GM19468 (cell line): ENCODE results near the gene SNRNP200.
"Not testable (repeated sequence)": the region's sequence is repeated elsewhere in the genome, so short reads cannot be mapped to it uniquely, and the experiment has no call there.

Experiments used
- ATAC-seq: cut with Tn5 transposase; IDR thresholded peaks from one replicate; pipeline ENCODE4 v1.9.1; 2021; ENCODE audit warnings: mild to moderate bottlenecking, moderate library complexity, moderate number of reproducible peaks; ENCODE audit not compliant: unreplicated experiment; ENCODE audit errors: extremely low read depth

Gene SNRNP200

DNA sequence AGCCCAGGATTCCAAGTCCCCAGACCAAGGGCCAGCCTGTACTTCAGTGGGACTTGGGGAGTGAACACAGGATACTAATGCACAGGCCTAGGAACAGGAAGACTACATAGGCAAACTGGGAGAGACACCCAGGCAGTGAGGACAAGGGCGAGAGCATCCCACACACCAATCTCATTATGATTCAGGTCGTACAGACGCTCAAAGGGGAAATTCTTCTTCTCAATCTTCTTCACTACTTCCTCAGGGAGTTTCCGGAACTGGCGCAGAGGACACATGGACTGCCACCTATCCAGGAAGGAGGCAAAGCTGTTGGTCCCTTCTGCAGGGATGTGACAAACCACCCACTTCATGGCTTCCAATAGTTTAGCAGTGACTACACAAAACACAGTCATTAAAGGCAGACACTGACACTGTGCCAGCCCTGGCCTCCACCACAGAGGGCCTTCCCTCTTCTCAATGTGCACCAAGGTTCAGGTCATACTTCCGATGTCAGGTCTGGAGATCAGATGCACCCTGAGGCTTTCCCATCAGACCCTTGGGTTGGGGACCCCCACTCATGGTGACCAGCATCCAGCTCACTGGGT, 18.0 kb downstream of the SNRNP200 start:
- no peak for ATAC-seq

DNA sequence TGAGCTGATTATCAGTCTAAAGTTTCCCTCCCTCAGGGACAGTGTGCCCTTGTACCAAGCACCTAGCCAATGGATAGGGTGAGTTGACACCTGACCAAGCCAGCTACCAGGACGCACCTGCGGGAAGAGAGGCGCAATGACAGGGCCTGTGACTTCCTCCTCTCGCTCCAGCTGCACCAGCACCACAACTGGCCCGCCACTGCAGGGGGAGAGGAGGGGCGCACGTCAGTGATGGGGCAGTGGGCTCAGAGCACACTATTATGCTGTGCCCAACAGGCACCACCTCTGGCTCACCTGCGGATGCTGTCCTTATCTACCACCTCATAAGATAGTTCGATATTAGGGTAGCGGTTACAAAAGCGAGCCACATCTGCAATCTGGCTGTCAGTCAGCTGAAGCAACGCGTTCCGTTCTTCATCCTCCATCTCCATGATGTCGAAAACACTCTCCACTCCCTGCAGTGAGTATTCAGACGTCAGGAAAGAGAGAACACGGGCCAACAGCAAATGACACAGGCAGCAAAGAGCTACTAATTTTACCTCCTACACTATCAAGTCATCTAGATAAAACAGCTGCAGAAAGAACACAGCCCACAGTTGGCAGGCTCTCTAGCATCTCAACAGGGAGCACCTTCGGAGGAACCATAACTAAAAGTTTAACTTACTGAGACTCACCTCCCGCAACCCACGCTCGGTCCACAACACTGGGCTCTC, 28.4 kb downstream of the SNRNP200 start:
- ATAC-seq = no peak

DNA sequence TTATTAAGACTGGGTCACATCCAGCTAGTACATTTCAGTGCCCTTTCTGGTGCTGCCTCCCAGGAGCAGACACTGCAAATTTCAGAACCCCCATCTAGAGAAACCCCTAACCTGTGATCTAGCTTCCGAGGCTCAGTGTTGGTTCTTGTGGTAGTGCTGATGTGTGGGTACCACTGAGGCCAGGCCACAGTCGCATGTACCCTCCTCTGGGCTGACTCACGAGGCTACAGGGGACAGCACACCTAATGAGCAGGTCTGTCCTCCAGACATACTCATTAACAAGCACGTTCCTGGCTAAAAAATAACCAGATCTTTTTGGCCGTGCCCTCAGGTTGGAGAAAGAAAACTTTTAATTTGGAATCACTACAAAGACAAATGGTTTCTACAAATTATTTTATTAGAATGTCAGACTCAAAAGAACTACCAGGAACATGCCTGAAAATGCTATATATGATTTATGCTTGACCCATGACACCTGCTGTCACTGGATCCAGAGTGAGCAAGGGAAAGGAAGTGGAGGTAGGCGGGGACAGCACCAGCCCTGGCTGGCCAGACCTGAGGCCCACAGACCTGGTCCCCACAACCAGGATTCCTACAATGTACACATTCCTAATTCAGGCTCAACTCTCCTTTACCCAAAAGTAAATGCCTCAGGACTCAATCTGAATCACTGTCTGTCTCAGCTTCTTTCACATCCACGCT, 30.8 kb downstream of the SNRNP200 start:
- no peak for ATAC-seq

DNA sequence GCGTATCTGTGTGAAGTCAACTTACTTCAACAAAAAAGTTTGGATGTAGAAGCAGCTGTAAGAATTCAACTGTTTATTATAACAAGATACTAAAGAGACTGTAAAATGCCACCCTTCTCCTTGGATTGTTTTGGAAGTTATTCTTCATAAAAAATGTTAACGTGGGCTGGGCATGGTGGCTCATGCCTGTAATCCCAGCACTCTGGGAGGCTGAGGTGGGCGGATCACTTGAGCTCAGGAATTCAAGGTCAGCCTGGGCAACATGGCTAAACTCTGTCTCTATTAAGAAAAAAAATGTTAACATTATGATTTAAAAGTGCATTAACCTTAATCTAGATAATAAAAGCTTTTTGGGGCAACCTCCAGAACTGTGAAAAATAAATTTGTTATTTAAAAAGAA, 31.6 kb downstream of the SNRNP200 start:
- ATAC-seq = no peak

DNA sequence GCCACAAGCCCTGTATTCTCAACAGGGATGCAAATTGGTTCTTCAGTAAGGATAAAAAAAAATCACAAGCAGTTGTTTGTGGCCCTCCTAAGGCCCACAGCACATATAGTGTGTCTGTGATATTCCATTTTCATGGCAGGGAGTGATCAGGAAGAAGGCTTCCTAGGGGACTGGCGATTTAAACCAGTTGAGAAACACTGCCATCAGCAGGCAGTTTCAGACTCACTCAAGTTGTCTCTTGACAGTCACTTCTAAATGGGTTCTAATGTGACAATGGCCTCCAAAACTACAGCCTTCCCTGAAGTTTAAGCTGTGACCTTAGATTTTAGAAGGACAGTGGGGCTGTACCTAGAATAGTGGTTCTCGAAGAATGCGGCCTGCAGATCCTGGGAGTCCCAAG, 33.4 kb downstream of the SNRNP200 start:
- ATAC-seq = no peak

DNA sequence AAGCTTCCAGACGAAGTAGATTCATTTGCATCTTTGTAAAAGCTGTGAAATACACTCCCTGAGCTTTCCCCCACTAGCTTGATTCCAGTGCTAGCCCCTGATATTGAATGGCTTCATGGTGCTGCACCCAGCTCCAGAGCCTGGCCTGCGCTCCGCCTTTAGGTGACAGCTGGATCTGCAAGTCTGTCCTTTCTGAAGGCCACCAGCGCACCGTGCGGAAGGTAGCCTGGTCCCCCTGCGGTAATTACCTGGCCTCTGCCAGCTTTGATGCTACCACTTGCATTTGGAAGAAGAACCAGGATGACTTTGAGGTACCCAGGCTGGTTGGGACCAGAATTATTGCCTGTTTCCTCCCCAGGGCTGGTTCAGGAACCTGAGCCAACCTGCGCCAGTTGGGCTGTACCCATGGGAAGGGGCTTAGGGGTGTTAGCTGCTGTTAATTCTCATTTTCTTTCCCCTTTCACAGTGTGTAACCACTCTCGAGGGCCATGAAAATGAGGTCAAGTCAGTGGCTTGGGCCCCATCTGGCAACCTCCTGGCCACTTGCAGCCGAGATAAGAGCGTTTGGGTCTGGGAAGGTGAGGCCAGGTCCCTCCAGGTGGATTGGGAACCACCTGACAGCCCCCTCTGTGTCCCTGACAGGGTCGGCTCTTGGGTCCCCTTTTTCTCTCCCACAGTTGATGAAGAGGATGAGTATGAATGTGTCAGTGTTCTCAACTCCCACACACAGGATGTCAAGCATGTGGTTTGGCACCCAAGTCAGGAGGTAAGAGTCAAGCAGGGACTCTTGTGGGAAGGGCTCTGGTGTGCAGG, 38.0 kb downstream of the SNRNP200 start:
- no peak for ATAC-seq

DNA sequence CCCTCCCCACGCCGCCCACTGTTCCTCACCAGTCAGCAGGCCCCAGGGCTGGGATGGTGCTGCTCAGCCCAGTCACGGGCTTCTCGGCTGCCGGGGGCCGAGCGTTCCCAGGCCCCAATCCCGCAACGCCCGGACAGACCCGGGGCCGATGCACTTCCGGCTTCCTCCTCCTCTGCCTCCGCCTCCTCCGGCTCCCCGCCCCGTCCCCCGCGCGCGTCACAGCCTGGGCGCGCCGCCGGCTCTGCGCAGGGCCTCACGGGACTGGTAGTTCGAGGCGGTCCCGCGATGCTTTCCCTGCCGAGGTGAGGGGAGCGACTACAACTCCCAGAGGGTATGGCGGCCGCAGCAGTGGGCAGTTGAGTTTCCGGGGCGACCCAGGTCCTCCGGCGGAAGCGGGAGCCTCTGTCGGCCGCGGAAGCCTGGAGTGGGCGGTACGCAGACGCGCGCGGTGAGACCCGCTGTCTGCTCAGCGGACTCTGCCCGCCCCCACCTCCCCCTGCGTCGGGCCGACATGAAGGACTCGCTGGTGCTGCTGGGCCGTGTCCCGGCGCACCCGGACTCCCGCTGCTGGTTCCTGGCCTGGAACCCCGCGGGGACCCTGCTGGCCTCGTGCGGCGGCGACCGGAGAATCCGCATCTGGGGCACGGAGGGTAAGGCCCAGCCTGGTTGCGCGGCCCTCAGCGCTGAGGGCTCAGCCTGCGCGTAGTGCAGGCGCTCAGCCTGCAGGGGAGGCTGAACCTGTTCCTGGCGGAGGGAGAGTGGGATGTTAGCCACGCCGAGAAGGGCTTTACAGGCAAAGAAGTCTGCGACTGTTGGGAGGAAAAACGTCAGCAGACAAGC, 39.3 kb downstream of the SNRNP200 start, which contains the start of the genes CIAO1 and TMEM127:
CIAO1 (plus strand) TSS at position 386 of the 840 bp plus-strand sequence; CDS start at position 512, 126 bp downstream.
TMEM127 (minus strand) TSS at position 158 of the 840 bp plus-strand sequence. CDS start 616 bp downstream, outside the sequence.
- peak; percentile 89 for ATAC-seq

DNA sequence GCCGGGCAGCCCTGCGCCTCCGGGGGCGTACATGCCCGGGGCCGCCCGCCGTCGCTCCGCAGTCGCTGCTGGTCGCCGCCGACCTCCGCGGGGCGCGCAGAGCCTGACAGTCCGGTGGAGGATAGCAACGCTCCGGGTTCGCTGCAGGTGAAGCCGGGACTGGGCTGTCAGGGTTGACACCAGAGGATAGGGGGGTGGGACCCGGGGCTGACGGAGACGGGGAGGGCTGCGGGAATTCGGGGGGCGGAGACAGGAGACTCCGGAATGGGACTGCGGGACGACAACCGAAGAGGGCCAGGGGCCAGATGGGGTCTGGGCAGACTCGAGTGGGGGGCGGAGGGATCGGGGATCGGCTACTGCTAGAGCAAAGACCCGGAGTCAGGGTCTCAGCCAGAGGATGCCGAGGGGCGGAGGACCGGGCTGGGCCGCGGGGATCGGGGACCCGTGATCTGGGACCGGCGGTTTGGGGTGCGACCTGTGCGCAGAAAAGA, 40.0 kb downstream of the SNRNP200 start:
- ATAC-seq = peak; percentile 5

DNA sequence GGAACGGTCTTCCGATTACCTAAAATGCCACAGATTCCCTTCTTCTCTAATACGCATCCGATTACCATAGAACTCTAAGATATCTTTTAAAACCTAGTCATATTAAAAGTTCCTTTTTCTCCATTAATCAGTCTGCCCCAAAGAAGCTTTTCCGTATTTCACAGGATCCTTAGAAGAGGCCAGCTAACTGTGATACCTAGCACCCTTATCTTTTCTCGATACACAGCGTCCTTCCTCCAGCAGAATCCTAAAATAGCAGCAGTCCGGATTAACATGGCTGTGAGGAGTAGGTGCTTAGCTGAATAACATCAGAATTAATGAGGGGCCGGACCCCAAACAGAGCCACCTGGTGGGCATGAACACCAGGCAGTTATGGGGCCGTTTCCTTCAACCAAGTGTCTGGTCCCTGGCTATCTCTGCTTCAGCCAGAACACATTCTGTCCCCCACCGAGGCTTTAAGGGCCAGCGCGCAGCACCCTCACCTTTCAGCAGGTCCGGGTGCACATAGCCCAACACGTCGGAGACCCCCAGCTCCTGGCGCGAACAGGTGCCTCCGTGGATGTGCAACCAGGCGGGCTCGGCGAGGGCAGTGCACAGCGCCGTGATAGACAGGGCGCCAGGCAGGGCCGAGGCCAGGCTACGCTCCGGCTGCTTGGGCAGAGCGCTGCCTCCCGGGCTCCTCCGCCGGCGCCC, 40.5 kb downstream of the SNRNP200 start:
- ATAC-seq = no peak

DNA sequence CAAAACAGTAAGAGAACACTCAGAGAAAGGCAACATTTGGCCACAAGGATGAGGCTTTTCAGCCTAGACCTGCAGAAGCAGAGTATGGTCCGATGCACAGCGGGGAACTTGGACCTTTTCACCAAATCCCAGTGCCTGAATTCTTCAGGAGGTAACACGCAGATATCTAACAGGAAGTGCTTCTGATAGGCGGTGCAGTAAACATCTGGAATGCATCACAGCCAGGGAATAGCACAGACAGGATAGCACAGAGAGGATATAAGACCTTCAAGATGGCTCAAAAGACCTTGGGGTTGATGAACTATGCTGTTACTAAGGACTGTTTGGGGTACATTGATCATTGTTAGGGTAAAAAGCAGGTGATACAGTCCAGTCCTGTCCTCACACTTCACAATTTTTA, 41.3 kb downstream of the SNRNP200 start:
- no peak for ATAC-seq

DNA sequence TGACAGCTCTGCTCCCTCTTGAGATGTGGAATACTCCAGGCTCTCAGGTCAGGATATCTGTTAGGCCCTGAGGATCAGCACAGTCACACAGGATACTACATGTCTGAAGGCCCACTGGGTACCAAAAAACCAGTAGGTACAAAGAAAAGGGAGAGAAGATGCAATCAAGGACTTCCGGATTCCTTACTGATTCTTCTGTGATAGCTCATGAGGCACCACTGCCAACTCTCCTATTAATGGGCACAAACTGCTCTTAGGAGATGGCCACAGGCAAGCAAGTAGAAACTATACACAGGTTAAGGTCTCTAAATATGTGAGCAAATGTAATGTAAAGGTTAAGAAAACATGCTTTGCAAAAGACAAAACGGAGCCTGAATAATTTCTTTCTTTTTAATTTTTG, 43.0 kb downstream of the SNRNP200 start:
- ATAC-seq = no peak

DNA sequence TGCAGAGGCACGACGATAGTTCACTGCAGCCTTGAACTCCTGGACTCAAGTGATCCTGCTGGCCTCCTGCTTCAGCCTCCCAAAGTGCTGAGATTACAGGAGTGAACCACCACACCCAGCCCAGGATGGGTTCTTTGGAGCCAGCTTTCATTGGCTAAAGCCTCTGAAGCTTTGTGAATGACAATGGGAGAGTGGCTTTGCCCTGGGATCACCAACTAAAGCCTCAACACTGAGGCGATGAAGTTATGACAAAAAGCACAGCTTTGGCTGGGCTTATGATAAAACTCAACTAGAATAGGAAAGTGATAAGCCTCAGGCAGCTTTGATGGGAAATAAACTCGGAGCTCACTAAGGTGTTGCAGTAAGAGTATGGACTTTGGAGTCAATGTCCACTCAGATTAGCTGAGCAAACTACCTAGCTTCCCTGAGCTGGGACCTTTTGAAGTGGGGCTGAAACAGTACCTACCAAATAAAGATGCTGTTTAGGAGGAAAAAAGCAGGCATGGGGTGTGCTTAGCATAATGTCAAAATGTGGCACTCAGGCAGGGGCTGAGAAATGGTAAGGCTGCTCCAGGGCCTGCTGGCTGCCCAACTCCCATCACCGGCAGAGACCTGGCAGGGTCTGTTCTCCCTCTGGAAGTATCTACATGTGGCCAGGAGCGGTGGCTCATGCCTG, 43.9 kb downstream of the SNRNP200 start:
- no peak for ATAC-seq

DNA sequence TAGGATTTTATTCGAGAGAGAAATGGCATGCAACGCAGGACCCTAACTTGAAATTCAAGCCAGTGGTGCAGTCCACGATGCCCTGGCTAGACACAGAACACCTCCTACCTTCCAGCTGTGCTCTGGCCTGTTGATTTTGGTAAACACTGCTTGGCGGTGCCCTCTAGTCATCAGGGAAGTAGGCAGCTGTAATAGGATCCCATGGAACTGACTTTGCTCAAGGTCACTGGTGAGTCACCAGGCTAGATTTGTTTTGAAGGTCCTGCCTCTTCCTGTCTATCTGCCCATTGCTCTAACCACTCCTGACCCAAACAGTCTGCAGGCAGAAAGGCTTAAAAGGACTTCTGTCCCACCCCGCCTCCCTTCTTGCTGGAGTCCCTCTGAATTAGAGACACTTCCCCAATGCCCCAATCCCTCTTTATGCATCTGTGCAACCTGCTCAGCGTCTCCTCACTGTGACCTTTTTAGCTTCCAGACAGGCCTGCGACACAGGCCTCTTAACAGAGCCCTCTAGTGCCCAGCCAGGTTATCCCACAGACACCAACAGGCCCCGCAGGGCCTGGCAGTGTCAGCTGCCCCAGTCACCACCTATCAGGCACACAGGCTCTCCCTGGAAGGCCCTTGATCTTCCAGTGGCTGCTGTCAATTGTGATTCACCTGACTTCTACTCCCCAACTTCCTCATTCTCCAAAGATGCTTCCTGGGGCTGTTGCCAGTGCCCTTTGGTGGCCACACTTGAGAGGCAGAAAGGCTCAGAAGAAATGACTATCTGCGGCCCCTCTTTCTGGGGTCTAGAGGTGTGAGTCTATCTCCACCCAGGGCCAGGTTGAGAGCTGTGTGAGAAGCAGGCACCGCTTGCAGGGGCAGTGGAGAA, 44.7 kb downstream of the SNRNP200 start:
- no peak for ATAC-seq

DNA sequence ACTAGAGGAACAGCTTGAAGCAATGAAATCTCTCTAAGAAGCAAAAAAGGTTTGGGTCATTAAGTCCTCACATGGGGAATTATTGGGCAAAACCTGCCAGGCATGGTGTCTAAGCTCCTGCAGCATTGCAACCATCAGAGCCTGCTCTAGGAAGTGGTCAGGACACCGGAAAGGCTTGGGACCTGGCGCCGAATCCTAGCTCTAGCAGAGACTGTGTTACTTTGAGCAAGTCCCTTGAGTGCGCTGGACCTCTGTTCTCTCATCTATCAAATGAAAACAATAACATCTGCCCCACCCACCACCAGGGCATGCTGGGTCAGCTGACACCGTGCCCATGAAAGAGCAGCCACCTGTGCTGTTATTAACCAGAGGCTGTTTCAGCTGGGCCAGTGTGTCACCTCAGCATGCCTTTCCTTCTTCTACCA, 45.8 kb downstream of the SNRNP200 start:
- ATAC-seq = no peak

DNA sequence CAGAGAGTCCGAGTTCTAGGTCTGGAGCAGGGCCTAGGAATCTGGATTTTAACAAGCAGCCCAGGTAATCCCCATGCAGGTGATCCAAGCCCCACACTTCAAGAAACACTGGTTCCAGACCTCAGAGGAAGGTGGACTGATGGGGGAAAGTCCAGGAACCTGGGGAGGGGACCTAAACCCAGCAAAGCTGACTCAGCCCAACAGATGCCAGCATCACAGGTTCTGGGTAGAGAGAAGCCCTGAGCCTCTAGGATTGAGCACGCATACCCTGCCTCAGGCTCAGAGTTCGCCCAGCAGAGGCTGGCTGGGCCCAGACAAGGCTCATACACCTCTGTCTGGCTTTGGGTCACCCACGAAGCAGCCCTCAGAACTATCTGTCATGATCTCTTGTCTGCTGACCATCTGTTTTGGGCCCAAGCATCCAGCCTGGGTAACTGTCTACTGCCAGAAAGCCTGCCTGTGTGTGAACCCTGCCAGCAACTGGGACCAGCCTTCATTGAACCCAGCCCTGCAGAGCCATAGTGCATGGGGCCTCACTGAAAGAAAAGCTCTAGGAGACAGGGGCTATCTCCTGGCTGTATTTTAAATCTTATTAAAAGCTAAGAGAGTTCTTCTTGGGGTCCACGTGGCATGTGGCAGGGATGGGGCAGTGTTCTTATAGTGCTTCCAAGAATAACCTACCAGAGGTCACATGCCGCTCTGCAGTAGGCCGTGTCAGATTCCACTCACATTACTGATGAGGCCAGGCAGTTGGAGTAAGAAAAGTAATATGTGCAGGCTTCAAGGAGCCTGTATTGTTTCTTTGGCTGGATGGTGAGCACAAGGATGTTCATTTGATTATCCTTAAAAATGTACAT, 47.0 kb downstream of the SNRNP200 start:
- no peak for ATAC-seq

DNA sequence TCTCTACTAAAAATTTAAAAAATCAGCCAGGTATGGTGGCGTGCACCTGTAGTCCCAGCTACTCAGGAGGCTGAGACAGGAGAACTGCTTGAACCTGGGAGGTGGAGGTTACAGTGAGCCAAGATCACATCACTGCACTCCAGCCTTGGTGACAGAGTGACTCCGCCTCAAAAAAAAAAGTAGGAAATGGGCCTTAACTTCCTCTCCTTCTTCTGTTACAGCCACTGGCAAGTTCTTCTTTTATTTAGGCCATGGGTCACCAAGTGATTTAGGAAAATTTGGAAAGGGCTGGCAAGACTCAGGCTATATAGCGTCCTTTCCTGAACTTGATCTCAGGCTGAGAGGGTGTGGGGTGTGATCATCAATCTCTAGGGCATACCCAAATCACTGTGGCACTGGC, 47.6 kb downstream of the SNRNP200 start:
- not testable (repeated sequence) for ATAC-seq
